ENCODE results near the gene TLE5.

TLE5 gene

GRCh38 chr19:3102239-3103140 lies 40.2 kb upstream of the TLE5 start:
- H3K36me3 ChIP-seq (ENCODE audit: control insufficient read depth, insufficient read depth, low read length): no peaks in the 10 kb centered on the region
- WGBS, 2 experiments: 93 to 94% methylated on average over 34 of the region's 34 CpGs
- no peak overlapping the region for H3K4me3 ChIP-seq (ENCODE audit: insufficient read depth, low read depth, low read length)
- no peaks in the 10 kb centered on the region for H3K9me3 ChIP-seq (ENCODE audit: control insufficient read depth, low read length)
- no peak overlapping the region for H3K27ac ChIP-seq (ENCODE audit: insufficient read depth, low read depth, low read length, poor library complexity, severe bottlenecking)
- no peaks in the 10 kb centered on the region for H3K27me3 ChIP-seq (ENCODE audit: control insufficient read depth, insufficient read depth, low read length, poor library complexity, severe bottlenecking)
- peaks cover 3% of the 10 kb centered on the region for H3K4me1 ChIP-seq (ENCODE audit: control insufficient read depth, insufficient read depth, low read length)

- peaks cover 18% of the 10 kb centered on the region for H3K4me1 ChIP-seq (ENCODE audit: control insufficient read depth, insufficient read depth, low read length)
- no peaks in the 10 kb centered on the region for H3K9me3 ChIP-seq (ENCODE audit: control insufficient read depth, low read length)
- WGBS, 2 experiments: 87 to 89% methylated on average over 34 of the region's 34 CpGs
- H3K4me3 ChIP-seq (ENCODE audit: insufficient read depth, low read depth, low read length): no peak overlapping the region
- H3K27ac ChIP-seq (ENCODE audit: insufficient read depth, low read depth, low read length, poor library complexity, severe bottlenecking): no peak overlapping the region
- no peaks in the 10 kb centered on the region for H3K36me3 ChIP-seq (ENCODE audit: control insufficient read depth, insufficient read depth, low read length)
- H3K27me3 ChIP-seq (ENCODE audit: control insufficient read depth, insufficient read depth, low read length, poor library complexity, severe bottlenecking): no peaks in the 10 kb centered on the region
Observed at GRCh38 chr19:3100747-3101730, 38.7 kb upstream of the TLE5 start.

GRCh38 chr19:3100331-3100730 lies 38.0 kb upstream of the TLE5 start:
- no peak overlapping the region for H3K27ac ChIP-seq (ENCODE audit: insufficient read depth, low read depth, low read length, poor library complexity, severe bottlenecking)
- no peaks in the 10 kb centered on the region for H3K9me3 ChIP-seq (ENCODE audit: control insufficient read depth, low read length)
- H3K4me3 ChIP-seq (ENCODE audit: insufficient read depth, low read depth, low read length): no peak overlapping the region
- no peaks in the 10 kb centered on the region for H3K36me3 ChIP-seq (ENCODE audit: control insufficient read depth, insufficient read depth, low read length)
- WGBS, 2 experiments: 90 to 93% methylated on average over 14 of the region's 14 CpGs
- H3K27me3 ChIP-seq (ENCODE audit: control insufficient read depth, insufficient read depth, low read length, poor library complexity, severe bottlenecking): no peaks in the 10 kb centered on the region
- peaks cover 25% of the 10 kb centered on the region for H3K4me1 ChIP-seq (ENCODE audit: control insufficient read depth, insufficient read depth, low read length)

GRCh38 chr19:3099347-3100145 lies 37.3 kb upstream of the TLE5 start:
- 91 to 92% methylated on average over 29 of the region's 29 CpGs for WGBS, 2 experiments
- H3K27me3 ChIP-seq (ENCODE audit: control insufficient read depth, insufficient read depth, low read length, poor library complexity, severe bottlenecking): no peaks in the 10 kb centered on the region
- no peak overlapping the region for H3K4me3 ChIP-seq (ENCODE audit: insufficient read depth, low read depth, low read length)
- no peak overlapping the region for H3K27ac ChIP-seq (ENCODE audit: insufficient read depth, low read depth, low read length, poor library complexity, severe bottlenecking)
- no peaks in the 10 kb centered on the region for H3K9me3 ChIP-seq (ENCODE audit: control insufficient read depth, low read length)
- no peaks in the 10 kb centered on the region for H3K36me3 ChIP-seq (ENCODE audit: control insufficient read depth, insufficient read depth, low read length)
- peaks cover 28% of the 10 kb centered on the region for H3K4me1 ChIP-seq (ENCODE audit: control insufficient read depth, insufficient read depth, low read length)

GRCh38 chr19:3098515-3099346 lies 36.4 kb upstream of the TLE5 start:
- no peak overlapping the region for H3K4me3 ChIP-seq (ENCODE audit: insufficient read depth, low read depth, low read length)

GRCh38 chr19:3098141-3098514 lies 35.8 kb upstream of the TLE5 start:
- no peaks in the 10 kb centered on the region for H3K36me3 ChIP-seq (ENCODE audit: control insufficient read depth, insufficient read depth, low read length)
- no peaks in the 10 kb centered on the region for H3K27me3 ChIP-seq (ENCODE audit: control insufficient read depth, insufficient read depth, low read length, poor library complexity, severe bottlenecking)
- WGBS, 2 experiments: 88 to 90% methylated on average over 18 of the region's 18 CpGs
- peaks cover 28% of the 10 kb centered on the region for H3K4me1 ChIP-seq (ENCODE audit: control insufficient read depth, insufficient read depth, low read length)
- no peaks in the 10 kb centered on the region for H3K9me3 ChIP-seq (ENCODE audit: control insufficient read depth, low read length)
- H3K27ac ChIP-seq (ENCODE audit: insufficient read depth, low read depth, low read length, poor library complexity, severe bottlenecking): no peak overlapping the region
- H3K4me3 ChIP-seq (ENCODE audit: insufficient read depth, low read depth, low read length): no peak overlapping the region

More at GRCh38 chr19:3098515-3099346, 36.4 kb upstream of the TLE5 start:
- Histone ChIP-seq H3K27ac (ENCODE audit: insufficient read depth, low read depth, low read length, poor library complexity, severe bottlenecking) (no peak overlapping the region), H3K4me1 (ENCODE audit: control insufficient read depth, insufficient read depth, low read length) (peaks cover 28% of the 10 kb centered on the region), H3K36me3 (ENCODE audit: control insufficient read depth, insufficient read depth, low read length) (no peaks in the 10 kb centered on the region), H3K27me3 (ENCODE audit: control insufficient read depth, insufficient read depth, low read length, poor library complexity, severe bottlenecking) (no peaks in the 10 kb centered on the region), H3K9me3 (ENCODE audit: control insufficient read depth, low read length) (no peaks in the 10 kb centered on the region)
- WGBS, 2 experiments: 92 to 93% methylated on average over 40 of the region's 40 CpGs

GRCh38 chr19:3097442-3097871 lies 35.2 kb upstream of the TLE5 start:
- no peak overlapping the region for H3K27ac ChIP-seq (ENCODE audit: insufficient read depth, low read depth, low read length, poor library complexity, severe bottlenecking)
- no peak overlapping the region for H3K4me3 ChIP-seq (ENCODE audit: insufficient read depth, low read depth, low read length)
- no peaks in the 10 kb centered on the region for H3K36me3 ChIP-seq (ENCODE audit: control insufficient read depth, insufficient read depth, low read length)
- peaks cover 28% of the 10 kb centered on the region for H3K4me1 ChIP-seq (ENCODE audit: control insufficient read depth, insufficient read depth, low read length)
- H3K27me3 ChIP-seq (ENCODE audit: control insufficient read depth, insufficient read depth, low read length, poor library complexity, severe bottlenecking): no peaks in the 10 kb centered on the region
- 93 to 96% methylated on average over 24 of the region's 24 CpGs for WGBS, 2 experiments
- no peaks in the 10 kb centered on the region for H3K9me3 ChIP-seq (ENCODE audit: control insufficient read depth, low read length)

- peaks cover 28% of the 10 kb centered on the region for H3K4me1 ChIP-seq (ENCODE audit: control insufficient read depth, insufficient read depth, low read length)
- H3K27ac ChIP-seq (ENCODE audit: insufficient read depth, low read depth, low read length, poor library complexity, severe bottlenecking): no peak overlapping the region
- no peaks in the 10 kb centered on the region for H3K36me3 ChIP-seq (ENCODE audit: control insufficient read depth, insufficient read depth, low read length)
- WGBS, 2 experiments: 86 to 87% methylated on average over 11 of the region's 11 CpGs
- no peaks in the 10 kb centered on the region for H3K9me3 ChIP-seq (ENCODE audit: control insufficient read depth, low read length)
- no peak overlapping the region for H3K4me3 ChIP-seq (ENCODE audit: insufficient read depth, low read depth, low read length)
- H3K27me3 ChIP-seq (ENCODE audit: control insufficient read depth, insufficient read depth, low read length, poor library complexity, severe bottlenecking): no peaks in the 10 kb centered on the region
Observed at GRCh38 chr19:3096902-3097326, 34.6 kb upstream of the TLE5 start.

GRCh38 chr19:3096267-3096901 lies 34.1 kb upstream of the TLE5 start:
- Histone ChIP-seq H3K27ac (ENCODE audit: insufficient read depth, low read depth, low read length, poor library complexity, severe bottlenecking) (no peak overlapping the region), H3K27me3 (ENCODE audit: control insufficient read depth, insufficient read depth, low read length, poor library complexity, severe bottlenecking) (no peaks in the 10 kb centered on the region), H3K4me1 (ENCODE audit: control insufficient read depth, insufficient read depth, low read length) (peaks cover 28% of the 10 kb centered on the region), H3K4me3 (ENCODE audit: insufficient read depth, low read depth, low read length) (peak overlapping the region; percentile 78), H3K36me3 (ENCODE audit: control insufficient read depth, insufficient read depth, low read length) (no peaks in the 10 kb centered on the region), H3K9me3 (ENCODE audit: control insufficient read depth, low read length) (no peaks in the 10 kb centered on the region)
- WGBS, 2 experiments: 67 to 69% methylated on average over 25 of the region's 25 CpGs

Measured in ectodermal cell (in vitro differentiated cells).